NCI-H1436 (cell line): ENCODE measurements around the gene IPPK.

ENCODE experiments used
- DNase-seq: peaks from one replicate; lab custom pipeline; 2025; lab: John Stamatoyannopoulos, UW

The IPPK gene

DNA sequence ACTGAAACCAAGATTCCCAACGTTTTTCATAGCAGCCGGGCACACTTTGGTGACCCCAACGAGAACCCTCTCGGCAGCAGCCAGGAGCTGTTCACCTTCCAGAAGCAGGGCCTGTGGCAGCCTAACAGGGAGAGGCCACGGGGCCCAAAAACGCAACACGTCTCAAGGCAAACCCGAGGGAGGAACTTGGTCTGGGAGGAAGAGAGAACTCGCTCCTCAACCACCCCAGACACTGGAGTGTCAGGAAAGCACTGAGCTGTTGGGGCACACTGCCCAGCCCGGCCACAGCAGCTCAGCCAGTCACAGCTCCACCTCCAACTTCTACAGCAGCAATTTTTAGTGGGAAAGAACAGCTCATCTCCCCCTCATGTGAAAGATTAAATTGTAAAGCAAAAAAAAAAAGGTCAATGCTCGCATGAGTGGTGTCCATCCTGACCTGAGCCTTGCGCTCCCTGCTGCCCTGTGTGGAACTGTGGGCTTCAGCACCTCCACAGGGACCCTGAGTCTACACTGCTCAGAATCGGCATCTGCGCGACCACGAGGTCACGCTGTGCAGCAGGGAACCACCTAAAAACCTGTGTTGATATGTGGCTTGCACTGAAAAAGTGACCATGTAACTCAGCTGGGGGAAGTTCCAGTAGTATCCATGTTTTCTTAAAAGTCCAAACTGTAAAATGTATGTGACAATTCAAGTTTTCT lies 55.0 kb downstream of the IPPK start:
- DNase-seq: no peak

DNA sequence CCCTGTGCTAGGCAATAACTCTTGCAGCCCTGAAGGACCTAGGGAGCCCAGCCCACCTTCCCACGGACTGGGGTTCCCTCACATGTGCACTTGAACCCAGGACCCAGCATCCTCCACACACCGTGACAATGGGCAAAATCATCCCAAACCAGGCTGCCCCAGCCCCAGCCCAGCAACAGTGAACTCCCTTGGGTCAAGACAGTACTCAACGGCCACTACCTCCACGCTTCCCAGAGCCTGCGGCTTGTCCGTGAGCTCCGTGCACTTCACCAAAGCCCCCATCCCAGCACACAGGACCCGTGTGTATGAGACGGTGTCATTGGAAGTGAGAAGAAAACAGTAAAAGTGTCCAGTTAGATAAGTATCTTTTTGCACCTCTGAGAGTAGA lies 55.8 kb downstream of the IPPK start:
- DNase-seq: no peak

DNA sequence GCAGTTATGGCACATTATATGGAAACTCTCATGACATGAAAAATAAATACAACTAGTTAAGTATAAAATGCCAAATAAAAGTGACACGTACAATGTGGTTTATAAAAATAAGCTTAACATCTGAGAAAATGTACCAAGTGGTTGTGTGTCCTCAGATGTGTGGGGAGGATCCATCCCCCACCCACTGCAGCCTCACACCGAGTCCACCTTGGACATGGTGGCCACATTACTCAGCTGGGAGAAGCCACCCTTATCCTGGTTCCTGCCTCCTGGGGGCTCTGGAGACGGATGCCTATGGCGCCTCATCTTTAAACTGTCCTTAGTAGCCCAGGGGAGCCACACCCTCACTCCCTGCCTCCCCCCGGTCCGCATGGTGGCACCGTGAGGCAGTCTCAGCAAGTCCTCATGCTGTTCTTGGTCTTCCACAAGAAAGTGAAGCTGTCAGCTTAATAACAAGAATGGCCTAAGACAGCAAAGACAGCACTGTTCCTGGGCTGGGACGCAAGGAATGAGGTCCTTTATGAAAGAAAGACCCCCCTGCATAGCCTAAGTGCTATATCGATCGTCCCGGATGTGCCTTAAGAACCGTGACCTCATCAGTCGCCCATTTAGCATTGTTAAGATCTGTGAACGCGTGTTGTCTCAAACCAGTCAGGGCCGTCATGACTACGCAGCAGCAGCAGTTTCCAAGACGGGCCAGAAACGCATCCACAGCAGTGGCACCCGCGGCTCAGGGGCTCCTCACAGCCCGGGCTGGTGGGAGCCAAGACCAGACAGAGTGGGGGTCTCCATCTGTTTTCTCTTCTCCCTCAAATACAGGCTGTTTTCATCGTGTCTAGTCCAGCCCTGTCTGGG lies 56.4 kb downstream of the IPPK start:
- no peak for DNase-seq

DNA sequence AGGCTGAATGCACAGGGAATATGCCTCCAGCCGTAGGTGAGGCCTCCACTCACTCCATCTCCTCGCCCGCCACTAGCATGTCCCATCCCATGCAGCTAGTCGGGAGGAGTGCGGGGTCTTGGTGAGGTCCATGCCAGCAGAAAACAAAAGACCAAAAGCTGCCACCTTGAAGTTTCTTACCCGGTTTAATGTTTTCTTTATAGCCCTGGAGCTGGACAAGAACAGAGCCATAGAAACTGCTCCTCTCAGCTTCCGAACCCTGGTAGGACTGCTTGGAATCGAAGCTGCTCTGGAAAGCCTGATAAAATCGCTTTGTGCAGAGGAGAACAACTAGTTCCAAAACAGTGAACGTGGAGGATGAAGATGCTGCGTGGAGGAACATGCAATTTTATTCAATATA lies 57.1 kb downstream of the IPPK start:
- DNase-seq: no peak

DNA sequence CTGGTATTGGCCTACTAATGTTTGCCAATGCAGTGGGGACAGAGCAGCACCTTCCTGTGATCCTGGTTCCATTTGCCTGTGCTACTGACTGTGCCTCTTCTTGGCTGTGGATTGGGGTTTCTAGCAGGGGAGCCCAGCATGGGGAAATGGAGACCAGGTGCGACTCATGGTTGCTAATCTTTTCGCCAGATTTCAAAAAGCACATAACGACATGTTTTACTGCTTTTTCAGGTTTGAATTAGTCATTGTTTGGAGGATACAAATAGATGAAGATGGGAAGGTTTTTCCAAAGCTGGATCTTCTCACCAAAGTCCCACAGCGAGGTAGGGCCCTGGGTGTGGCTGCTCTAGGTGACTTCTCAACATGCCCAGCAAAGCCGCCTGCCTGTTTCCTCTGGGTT lies 57.6 kb downstream of the IPPK start:
- no peak for DNase-seq

DNA sequence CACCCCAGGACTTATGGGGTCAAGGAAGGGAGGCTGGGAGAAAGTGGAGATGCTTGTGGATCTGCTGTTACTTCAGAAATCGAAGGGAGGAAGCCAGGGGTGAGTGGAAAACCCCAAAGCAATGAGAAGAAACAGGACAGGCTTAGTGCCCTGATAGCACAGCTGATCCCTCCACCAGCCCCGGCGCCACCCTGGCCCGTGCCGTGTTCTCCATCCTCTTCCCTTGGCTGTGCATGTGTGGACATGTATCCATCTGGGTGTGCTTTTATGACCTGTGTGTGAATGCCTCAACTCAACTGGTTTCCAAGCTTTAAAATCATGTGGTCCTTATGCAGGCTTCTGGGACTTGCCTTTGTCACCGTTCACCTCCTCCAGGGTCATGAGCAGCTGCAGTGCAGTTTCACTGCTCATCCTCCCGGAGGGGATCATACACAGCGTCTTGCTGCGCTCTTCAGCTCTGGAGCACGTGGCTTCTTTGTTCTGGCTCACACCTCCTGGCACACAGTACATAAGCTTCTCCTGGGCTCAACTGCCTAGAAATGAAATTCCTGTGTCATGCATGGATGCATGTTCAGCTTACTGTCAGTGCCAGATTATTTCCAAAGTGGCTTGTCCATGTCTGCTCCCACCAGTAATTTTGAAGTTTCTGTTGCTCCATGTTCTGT lies 58.2 kb downstream of the IPPK start:
- DNase-seq: no peak

DNA sequence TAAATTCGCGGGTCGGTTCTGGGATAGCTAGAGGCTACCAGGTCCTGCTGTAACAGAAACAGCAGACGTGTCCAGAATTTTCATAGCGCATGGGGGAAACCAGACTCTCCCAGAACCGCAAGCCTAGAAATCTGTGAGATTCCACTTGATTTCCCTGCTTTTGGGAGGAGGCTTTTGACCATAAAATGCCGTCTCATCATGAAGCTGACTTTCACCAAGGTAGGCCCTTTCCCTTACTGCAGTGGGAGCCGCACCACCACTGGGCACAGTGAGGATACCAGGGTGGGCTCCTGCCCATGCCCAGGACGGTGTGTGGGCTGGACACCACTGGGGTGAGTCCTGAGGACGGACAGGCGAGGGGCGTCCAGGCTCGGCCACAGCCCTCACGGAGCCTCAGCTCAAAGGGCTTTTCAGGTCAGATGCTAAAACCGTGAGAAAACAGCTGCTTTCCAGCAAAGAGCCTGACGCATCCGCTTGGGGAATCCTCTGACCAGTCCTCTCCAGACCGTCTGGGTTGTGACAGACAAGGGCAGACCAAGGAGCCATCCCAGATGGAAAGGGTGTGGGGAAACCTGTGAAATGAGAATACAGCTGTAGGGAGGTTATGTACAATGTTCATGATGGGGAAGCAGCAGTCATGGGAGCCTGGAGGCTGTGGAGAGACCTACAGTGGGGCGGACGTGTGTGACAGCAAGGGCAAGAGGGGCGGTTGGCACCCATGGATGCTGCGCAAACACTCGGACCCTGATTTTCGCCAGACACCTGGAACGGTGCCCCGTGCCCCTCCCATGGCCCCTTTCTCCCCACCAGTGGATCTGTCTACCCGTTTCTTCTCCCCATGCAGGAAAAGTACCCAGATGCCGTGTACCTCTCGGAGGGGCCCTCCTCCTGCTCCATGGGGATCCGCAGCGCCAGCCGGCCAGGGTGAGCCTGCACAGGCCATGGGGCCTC lies 59.2 kb downstream of the IPPK start:
- DNase-seq: no peak

DNA sequence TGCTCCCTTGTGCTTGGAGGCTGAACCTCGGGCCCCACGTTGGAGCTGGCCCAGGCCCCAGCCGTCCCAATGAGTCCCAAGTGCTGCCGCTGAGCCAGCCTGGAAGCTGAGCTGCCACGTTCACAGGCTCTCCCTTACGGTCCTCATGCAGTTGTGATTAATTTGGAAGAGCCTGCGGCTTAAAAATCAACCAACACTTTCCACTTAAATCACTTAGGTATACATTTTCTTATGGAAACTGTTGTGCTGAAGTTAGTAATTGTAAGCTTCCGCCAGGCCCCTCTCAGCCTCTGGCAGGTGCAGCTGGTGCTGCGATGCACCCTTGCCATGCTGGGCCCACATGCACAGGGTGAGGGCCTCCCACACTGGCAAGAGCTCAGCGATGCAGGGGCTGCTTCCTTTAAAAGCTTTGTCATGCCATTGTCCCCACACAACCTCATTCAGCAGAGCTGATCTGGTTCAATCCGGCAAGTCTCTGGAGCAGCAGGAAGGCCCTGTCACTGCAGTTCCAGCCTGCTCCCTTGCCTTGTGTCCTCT lies 61.0 kb downstream of the IPPK start:
- peak; percentile 50 for DNase-seq

DNA sequence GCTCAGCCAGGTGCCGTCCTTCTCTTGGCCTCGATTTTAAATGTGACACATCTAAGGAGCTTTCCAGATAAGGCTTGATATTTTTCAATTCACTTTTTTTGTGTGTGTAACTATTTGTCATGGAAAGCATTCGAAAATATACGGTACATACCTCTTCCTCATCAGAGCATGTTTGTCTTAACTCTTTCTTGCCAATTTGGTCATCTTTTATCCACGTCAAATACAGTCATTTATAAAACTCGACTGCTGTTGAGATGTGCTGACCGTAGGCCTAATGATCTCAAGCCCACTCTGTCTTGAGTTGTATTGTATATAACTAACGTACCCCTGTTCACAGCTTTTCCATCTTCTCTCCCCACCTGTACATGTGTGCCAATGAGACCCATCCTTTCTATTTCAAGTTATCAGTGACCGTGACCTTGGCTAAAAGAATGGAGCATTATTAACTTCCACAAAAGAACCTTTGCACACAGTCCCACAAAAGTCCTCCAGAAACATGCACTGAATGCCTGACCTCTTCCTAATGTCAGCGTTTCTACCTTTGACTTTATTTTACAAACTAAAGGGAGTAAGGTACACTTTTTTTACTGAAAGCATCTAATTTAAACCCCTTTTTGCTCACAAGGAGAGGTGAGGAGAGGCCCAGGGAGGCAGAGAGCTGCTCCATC lies 61.6 kb downstream of the IPPK start:
- no peak for DNase-seq

DNA sequence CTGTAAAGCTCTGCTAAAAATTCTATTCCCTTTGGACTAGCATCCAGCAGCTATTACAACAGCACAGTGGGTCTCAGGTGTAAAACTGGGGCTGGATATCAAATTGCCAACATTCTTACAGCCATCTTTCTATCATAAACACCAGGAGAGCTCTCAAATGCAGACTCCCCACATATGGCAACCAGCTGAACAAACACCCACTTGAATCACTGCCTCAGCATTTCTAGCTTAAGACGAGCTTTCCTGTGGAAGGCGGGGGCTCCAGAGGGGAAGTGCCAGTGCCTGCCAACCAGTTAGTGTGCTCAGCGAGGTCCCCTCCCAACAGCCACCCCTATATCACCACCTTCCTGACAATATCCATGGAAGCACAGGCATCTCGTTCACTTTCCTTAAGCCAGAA lies 62.2 kb downstream of the IPPK start:
- DNase-seq: peak; percentile 49

DNA sequence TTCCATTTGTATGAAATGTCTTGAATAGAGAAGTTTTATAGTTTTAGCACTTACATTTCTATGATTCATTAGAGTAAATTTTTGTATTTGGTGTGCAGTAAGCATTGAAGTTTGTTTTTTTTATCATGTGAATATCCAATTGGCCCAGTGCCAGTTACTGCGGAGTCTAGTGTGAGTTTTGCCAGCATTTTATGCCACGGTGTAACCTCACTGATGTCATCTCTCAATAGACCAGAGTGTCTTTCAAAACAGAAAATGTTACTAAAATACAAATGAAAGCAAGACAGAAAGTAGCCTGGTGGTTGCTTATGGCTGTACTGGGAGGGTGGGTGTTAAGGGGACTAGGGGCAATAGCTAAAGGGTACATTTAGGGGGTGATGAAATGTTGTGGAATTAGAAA lies 62.8 kb downstream of the IPPK start:
- no peak for DNase-seq

DNA sequence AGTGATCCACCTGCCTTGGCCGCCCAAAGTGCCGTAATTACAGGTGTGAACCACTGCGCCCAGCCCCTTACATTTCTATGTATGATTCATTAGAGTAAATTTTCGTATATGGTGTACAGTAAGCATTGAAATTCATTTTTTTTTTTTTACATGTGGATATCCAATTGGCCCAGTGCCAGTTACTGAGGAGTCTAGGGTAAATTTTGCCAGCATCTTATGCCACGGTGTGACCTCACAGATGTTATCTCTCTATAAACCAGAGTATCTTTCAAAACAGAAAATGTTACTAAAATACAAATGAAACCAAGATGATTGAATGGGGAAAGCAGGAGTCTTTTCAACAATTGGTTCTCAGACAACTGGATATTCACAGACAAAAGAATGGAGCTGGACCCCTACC lies 64.7 kb downstream of the IPPK start:
- no peak for DNase-seq

DNA sequence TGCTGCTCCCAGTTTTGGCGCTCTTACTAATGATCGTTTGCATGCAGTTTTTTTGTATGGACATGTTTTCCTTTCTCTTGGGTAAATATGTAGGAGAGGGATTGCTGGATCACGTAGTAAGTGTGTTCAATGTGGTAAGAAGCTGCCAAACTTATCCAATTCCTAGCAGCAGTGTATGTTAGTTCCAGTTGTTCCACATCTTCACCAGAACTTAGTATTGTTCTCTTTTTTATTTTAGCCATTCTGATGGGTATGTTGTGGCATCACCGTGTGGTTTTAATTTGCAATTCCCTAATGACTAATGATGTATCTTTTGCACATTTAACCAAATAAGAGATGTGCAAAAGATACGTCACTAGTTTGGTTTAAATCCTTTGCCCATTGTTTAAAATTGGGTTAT lies 65.9 kb downstream of the IPPK start:
- DNase-seq: no peak

DNA sequence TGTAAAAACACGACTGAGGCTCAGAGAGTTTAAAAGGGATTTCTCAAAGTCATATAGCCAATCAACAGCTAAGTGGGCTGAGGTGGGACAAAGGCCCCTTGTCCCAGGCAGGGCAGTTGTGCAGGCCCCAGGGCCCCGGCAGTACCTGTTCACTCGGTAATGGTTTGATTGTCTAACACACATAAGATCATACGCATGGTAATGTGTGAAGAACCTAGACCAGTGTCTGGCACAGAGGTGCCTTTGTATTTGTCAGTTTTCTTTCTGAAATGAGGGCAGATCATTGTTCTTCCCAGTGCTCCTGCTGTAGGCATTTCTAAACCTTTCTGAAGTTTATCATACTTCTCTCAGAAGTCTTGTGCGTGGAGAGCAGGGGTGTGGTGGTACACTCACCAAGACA lies 66.8 kb downstream of the IPPK start:
- DNase-seq: no peak

DNA sequence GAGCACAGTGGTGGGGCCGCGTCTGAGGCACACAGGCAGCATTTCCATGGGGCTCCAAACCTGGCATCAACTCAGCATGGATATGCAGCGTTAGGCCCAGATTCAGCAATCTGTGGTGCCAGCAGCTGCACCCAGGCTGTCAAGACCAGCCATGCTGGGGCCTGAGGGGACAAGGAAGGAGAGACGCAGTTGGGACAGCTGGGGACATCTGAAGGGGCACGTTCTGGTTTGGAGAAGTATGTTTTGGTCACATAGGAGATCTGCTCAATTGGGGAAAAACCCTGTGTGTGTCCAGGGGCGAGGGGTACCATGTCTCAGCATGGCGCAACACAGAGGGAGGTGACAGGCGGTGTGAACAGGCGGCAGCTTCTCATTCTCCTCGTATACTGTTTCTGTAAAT lies 67.5 kb downstream of the IPPK start:
- DNase-seq: no peak

DNA sequence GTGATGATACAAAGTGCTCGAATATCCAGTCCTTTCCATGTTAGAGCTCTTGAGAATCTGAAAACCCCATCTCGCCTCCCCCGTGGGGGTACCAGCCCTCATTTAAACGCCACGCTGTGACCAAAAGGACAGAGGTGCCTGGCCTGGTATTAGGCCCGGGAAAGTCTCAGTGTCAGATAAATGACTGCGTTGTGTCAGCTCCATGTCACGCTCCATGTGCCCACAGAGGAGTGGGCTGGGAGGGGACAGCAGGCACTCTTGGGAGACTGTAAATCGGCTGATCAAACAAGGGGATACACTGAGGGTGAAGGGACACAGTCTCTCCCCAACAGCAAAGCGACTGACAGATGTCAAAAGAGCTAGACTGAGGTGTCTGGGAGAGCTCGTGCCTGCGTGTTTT lies 68.5 kb downstream of the IPPK start:
- DNase-seq: no peak

DNA sequence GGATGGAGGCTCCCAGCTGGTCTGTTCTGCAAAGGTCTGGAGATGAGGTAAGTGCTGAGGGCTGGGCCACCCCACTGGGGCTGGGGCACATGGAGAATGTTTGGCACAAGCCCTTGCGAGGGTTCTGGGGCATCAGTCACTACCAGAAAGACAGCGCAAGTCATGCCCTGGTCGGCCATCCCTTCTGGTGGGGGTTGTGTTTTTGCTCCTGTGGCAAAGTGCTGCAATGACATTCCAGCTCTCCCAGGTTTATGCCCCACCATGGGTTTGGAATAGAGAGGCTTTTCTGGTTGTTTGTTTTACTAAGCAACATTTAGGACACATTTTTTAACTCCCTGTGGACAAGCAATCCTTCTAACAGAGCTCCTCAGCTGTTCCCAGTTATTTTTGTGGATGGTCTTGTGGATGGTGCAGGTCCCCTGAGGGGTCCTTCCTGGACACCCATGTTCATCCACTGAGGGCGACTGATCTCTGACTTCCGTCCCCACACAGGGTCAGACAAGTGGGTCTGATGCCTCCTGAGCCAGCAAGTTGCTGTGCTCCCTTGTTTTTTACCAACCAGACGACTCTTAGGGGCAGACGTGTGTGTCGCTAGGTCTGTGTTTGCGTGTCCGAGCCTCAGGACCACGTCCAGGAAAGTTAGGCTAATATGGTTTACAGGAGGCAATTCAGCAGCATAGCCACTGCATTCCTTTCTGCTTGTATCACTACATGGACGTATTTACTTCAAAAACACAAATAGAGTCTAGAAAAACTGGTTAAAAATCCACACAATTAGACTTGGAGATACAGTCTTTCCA lies 69.3 kb downstream of the IPPK start:
- DNase-seq: no peak

DNA sequence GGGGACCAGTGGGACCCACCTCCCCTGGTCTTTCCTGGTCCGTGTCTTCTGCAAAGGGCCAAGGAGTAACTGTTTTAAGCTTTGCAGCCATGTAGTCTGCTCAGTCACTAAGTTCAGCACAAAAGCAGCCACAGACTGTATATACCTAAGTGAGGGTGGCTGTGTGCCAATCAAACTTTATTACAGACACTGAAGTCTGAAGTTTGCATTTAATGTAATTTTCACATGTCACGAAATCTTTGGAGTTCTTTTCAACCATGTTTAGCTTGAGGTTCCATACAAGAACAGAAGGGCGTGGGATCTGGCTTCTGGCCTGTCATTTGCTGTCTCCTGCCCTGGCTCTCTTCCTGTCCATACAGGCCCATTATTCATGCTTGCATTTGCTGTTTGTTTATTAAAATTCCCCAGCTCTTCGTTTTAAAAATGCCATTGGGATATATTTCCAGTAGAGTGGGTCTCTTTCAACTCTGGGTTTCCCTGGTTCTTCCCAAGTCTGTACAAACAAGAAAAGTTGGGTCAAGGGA lies 69.9 kb downstream of the IPPK start:
- no peak for DNase-seq

DNA sequence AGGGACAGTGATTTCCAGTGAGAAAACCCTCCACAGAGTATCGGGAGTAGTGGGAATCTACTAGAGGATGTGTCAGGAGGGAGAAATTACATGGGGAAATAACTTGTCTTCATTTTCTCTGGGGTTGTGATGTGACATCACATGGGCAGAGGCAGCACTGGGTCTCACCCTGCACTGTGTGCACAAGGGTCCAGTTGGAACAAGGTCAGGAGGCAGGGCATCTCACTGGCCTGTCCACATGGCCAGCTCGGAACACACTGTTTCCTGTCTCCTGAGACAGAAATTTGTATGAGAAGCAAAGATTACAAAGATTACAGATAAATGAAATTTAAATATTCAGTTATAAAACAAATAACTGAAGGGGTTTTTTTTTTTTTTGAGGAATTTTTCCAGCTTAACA lies 71.5 kb downstream of the IPPK start:
- no peak for DNase-seq

DNA sequence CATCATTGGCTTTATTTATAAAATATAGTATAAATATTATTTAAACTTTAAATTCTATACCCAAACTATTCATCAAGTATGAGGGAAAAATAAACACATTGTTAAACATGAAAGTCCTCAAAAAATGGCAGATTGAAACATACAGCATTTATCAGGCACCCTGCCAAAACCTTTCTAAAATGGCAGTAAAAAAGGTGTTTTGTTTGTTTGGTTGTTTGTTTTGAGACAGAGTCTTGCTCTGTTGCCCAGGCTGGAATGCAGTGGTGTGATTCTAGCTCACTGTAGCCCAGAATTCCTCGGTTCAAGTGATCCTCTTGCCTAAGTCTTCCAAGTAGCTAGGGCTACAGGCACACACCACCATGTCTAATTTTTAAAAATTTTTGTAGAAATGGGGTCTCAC lies 74.0 kb downstream of the IPPK start:
- no peak for DNase-seq
